Raji (cell line): ENCODE data around the gene SCT.

Experiments
- POLR2A ChIP-seq: IDR thresholded peaks from 2 replicates; pipeline ENCODE4 v1.6.1; 2011; ENCODE audit warnings: low read depth, low read length, control low read depth; ENCODE audit not compliant: insufficient read depth

Gene SCT

GRCh38 chr11:650482-650881, 23.5 kb upstream of the SCT start:
- no peak for TF ChIP-seq POLR2A

GRCh38 chr11:646214-646613, 19.2 kb upstream of the SCT start:
- TF ChIP-seq POLR2A = no peak

DNA sequence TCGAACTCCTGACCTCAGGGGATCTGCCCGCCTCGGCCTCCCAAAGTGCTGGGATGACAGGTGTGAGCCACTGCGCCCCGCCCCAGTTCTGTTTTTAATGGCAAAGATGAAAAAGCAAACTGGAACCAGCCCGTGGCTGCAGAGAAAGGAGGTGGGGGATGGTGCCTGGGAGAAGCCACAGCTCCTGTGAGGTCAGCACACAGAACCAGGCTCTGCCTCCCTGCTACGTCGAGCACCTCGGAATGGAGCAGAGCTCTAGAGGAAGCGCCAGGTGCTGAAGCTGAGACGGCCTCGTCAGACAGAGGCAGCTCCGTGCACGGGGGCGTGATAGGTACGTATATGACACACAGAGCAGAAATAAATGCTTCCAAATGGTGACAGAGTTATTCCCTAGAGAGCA, 18.6 kb upstream of the SCT start:
- no peak for TF ChIP-seq POLR2A

DNA sequence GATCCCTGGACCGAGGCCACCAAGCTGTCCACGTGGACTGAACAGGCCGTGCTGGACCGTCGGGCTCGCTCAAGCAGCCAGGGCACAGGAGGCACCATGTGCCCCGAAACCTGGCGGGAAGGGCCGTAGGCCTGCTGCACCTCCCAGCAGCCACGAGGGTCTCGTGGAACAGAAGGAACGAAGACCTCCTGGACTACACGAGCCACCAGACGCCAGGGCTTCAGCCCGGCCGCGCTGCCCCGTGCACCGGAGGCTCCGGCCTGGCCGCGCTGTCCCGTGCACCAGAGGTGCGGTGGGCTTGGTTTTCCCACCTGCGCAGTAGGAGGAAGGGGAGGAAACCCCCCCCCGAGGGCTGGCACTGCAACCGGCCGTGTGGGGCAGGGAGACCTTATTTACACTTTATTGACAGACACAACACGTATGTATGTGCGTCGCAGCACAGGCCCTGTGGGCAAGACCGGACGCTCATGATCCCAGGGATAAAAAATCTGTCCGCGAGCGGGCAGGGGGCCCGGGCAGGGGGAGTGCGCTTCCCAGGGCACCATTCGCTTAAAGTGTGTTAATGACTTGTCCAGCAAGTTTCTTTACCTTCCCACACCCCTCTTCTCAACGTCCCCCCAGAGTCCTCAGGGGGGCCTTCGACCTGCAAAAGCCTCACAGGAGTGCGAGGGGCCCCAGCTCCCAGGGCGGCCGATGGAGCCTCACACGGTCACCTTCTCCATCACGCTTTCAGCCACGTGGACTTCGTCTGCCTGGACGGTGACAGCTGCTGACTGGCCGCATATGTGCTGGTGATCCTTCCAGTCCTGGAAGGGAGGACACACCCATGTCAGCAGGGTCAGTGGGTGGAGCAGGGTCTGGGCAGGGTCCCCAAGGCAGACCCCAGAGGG, 17.1 kb upstream of the SCT start:
- no peak for TF ChIP-seq POLR2A

DNA sequence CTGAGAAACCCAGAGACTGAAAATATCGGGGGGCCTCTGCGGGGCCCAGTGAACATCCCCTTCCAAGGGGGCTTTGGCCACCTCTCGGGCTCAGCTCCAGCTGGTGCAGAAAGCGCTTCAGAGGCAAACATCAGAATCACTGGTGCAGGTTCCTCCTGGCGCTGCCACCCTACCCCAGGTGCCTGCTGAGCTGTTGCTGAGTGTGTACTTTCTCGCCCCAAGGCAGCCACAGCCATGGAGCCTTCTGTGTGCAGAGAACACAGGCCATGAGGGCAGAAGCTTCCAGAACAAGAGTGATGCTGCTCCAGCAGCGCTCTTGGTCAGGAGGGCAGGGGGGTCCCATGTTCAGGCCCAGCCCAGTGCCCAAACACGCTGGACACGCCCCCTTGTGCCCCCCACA, 16.4 kb upstream of the SCT start:
- TF ChIP-seq POLR2A = no peak

DNA sequence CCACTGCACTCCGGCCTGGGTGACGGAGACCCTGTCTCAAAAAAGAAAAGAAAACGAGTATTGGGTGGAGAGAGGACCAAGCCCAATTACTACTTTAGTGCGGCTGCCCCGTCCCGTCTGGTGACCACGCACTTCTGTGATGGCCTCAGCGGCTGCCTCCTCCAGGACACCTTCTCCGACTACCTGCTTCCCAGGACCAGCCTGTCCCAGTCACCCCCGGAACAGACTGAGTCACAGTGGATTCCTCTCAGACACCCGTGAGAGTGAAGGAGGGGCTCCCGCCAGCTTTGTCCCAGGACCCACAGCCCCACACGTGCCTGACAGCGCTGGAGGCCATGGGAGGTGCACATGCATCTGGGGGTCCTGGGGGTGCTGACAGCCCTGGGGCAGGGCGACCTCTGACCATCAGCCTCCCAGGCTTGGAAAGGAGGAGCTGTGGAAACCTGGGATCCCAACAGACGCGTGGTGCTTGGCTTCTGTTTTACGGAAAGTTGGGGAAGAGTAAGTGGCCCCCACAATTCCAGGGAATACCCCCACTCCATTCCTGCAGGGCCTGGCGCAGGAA, 14.9 kb upstream of the SCT start:
- no peak for TF ChIP-seq POLR2A

DNA sequence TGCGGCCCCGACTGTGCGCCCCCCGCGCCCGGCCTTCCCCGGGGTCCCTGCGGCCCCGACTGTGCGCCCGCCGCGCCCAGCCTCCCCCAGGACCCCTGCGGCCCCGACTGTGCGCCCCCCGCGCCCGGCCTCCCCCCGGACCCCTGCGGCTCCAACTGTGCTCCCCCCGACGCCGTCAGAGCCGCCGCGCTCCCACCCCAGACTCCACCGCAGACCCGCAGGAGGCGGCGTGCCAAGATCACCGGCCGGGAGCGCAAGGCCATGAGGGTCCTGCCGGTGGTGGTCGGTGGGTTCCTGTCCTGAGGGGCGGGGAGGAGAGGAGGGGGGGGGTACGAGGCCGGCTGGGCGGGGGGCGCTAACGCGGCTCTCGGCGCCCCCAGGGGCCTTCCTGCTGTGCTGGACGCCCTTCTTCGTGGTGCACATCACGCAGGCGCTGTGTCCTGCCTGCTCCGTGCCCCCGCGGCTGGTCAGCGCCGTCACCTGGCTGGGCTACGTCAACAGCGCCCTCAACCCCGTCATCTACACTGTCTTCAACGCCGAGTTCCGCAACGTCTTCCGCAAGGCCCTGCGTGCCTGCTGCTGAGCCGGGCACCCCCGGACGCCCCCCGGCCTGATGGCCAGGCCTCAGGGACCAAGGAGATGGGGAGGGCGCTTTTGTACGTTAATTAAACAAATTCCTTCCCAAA, 13.2 kb upstream of the SCT start:
- TF ChIP-seq POLR2A = no peak

DNA sequence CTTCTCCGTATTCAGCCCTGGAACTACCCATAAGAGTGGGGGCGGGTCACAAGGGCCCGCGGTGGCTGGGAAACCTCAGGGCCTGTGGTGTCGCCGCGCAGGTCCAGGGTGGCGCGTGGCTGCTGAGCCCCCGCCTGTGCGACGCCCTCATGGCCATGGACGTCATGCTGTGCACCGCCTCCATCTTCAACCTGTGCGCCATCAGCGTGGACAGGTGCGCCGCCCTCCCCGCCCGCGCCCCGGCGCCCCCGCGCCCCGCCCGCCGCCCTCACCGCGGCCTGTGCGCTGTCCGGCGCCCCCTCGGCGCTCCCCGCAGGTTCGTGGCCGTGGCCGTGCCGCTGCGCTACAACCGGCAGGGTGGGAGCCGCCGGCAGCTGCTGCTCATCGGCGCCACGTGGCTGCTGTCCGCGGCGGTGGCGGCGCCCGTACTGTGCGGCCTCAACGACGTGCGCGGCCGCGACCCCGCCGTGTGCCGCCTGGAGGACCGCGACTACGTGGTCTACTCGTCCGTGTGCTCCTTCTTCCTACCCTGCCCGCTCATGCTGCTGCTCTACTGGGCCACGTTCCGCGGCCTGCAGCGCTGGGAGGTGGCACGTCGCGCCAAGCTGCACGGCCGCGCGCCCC, 12.5 kb upstream of the SCT start:
- TF ChIP-seq POLR2A = no peak

DNA sequence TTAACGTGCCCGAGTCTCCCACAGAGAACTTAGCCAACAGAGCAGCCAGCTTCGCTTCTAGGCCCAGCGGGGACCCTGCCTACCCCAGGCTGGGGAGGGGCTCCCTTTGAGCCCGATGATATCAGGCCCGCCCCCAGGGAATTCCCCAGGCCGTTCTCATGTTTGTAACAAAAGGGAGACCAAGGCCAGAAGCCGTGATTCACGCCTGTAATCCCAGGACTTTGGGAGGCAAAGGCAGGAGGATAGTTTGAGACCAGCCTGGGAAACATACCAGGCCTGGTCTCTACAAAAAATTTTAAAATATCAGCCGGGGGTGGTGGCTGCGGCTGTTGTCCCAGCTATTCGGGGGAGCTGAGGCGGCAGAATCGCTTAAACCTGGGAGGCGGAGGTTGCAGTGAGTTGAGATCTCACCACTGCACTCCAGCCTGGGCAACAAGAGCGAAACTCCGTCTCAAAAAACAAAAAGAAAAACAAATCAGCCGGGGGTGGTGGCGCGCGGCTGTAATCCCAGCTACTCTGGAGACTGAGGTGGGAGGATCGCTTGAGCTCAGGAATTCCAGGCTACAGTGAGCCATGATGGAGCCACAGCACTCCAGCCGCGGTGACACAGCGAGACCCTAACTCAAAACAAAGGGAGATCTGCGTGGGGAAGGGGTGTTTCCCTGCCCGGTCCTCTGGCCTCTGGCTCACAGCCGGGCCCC, 11.8 kb upstream of the SCT start:
- no peak for TF ChIP-seq POLR2A

GRCh38 chr11:637593-638521, 10.9 kb upstream of the SCT start:
- no peak for TF ChIP-seq POLR2A

GRCh38 chr11:637333-637592, 10.3 kb upstream of the SCT start:
- TF ChIP-seq POLR2A = no peak

DNA sequence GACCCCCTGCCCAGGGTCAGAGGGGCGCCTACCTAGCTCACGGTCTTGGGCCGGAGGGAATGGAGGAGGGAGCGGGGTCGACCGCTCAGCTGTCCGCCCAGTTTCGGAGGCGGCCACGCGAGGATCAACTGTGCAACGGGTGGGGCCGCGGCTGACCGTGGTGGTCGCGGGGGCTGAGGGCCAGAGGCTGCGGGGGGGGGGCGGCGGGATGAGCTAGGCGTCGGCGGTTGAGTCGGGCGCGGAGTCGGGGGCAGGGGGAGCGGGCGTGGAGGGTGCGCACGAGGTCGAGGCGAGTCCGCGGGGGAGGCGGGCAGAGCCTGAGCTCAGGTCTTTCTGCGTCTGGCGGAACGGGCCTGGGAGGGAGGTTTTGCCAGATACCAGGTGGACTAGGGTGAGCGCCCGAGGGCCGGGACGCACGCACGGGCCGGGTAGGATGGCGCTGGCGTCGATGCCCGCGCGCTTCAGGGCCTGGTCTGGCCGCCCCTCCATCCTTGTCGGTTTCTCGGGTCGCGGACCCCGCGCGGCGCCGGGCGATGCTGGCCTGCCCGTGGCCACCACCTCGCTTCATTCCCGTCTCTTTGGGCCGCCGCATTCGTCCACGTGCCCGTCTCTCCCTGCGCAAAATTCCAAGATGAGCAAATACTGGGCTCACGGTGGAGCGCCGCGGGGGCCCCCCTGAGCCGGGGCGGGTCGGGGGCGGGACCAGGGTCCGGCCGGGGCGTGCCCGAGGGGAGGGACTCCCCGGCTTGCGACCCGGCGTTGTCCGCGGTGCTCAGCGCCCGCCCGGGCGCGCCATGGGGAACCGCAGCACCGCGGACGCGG, 9.7 kb upstream of the SCT start, which contains the start of gene DRD4:
Gene DRD4, plus strand, starts transcription at position 759 of the 822 bp plus-strand sequence. Its CDS starts 36 bp downstream, at position 795.
- no peak for TF ChIP-seq POLR2A

GRCh38 chr11:635945-636510, 9.0 kb upstream of the SCT start:
- no peak for TF ChIP-seq POLR2A
